WTC11 (cell line): ENCODE measurements around the gene CACNA2D3. TPM values are rescaled to one million over a fixed set of nuclear protein-coding genes. Genes with fewer than 3 reads are reported as not detected.
A peak's percentile ranks its signal among the peaks of the same experiment; 100 is the strongest.

ENCODE experiments used
- ATAC-seq: fragments of 200-7000 bp; cut with Tn5 transposase; 2 replicates; pipeline ENCODE4 v1.10.0; 2021; ENCODE audit warnings: mild to moderate bottlenecking, moderate library complexity
- CTCF ChIA-PET: fragments of 300-600 bp; sonication (Branson Sonifier 250); formaldehyde crosslinking; loops from one replicate; lab custom pipeline; 2021; ENCODE audit warnings: antibody characterized with exemption; lab: Charles Lee
- POLR2A ChIA-PET: fragments of 350-600 bp; sonication (Branson Sonifier 250); formaldehyde crosslinking; loops from one replicate; lab custom pipeline; 2021; ENCODE audit warnings: antibody characterized with exemption; lab: Charles Lee
- DNase-seq: peaks from one replicate; pipeline ENCODE4 v3.0.0; 2021; ENCODE audit warnings: low spot score
- H3K27ac Mint-ChIP-seq: 2 replicates; pipeline ENCODE4 v1.8.0; 2021; ENCODE audit warnings: mixed read lengths
- H3K27me3 Mint-ChIP-seq: 2 replicates; pipeline ENCODE4 v1.8.0; 2021; ENCODE audit warnings: low read depth, mild to moderate bottlenecking, moderate library complexity, mixed read lengths
- H3K36me3 Mint-ChIP-seq: 2 replicates; pipeline ENCODE4 v1.8.0; 2021; ENCODE audit warnings: mixed read lengths
- H3K4me1 Mint-ChIP-seq: 2 replicates; pipeline ENCODE4 v1.8.0; 2022; ENCODE audit warnings: mixed read lengths
- H3K4me3 Mint-ChIP-seq: 2 replicates; pipeline ENCODE4 v1.8.0; 2021; ENCODE audit warnings: mild to moderate bottlenecking, moderate library complexity, mixed read lengths
- H3K9me3 Mint-ChIP-seq: 2 replicates; pipeline ENCODE4 v1.8.0; 2021; ENCODE audit warnings: mixed read lengths
- CREB1 ChIP-seq: sonication (generic); formaldehyde crosslinking; IDR thresholded peaks from 2 replicates; pipeline ENCODE4 v1.8.0; 2023; ENCODE audit warnings: mild to moderate bottlenecking, missing genetic modification reagents
- CREM ChIP-seq: sonication (generic); formaldehyde crosslinking; IDR thresholded peaks from 2 replicates; pipeline ENCODE4 v1.8.1; 2022; ENCODE audit warnings: mild to moderate bottlenecking, missing genetic modification reagents, moderate library complexity
- EMX1 ChIP-seq: fragments of 250-450 bp; sonication (Bioruptor Pico); IDR thresholded peaks from 2 replicates; pipeline ENCODE4 v1.8.0; 2021; ENCODE audit warnings: mild to moderate bottlenecking
- GABPB1 ChIP-seq: sonication (generic); formaldehyde crosslinking; IDR thresholded peaks from 2 replicates; pipeline ENCODE4 v1.8.1; 2023; ENCODE audit warnings: mild to moderate bottlenecking, missing genetic modification reagents
- KAT7 ChIP-seq: sonication (generic); formaldehyde crosslinking; IDR thresholded peaks from 2 replicates; pipeline ENCODE4 v1.8.1; 2023; ENCODE audit warnings: missing genetic modification reagents, mild to moderate bottlenecking, borderline replicate concordance
- MYBL2 ChIP-seq: sonication (generic); formaldehyde crosslinking; IDR thresholded peaks from 2 replicates; pipeline ENCODE4 v1.8.1; 2023; ENCODE audit warnings: mild to moderate bottlenecking, moderate library complexity, missing genetic modification reagents
- NFYB ChIP-seq: sonication (generic); formaldehyde crosslinking; conservative IDR thresholded peaks from 2 replicates; pipeline ENCODE4 v1.8.0; 2022; ENCODE audit warnings: low read depth, missing genetic modification reagents
- OVOL2 ChIP-seq: fragments of 250-450 bp; sonication (Bioruptor Pico); IDR thresholded peaks from 2 replicates; pipeline ENCODE4 v1.9.0; 2021; ENCODE audit warnings: mild to moderate bottlenecking, borderline replicate concordance
- SOX15 ChIP-seq: fragments of 250-450 bp; sonication (Bioruptor Pico); IDR thresholded peaks from 2 replicates; pipeline ENCODE4 v1.9.0; 2021; ENCODE audit warnings: mild to moderate bottlenecking
- ZBTB21 ChIP-seq: sonication (generic); formaldehyde crosslinking; IDR thresholded peaks from 2 replicates; pipeline ENCODE4 v1.8.1; 2023; ENCODE audit warnings: mild to moderate bottlenecking, missing genetic modification reagents, borderline replicate concordance
- ZNF138 ChIP-seq: sonication (generic); formaldehyde crosslinking; conservative IDR thresholded peaks from 2 replicates; pipeline ENCODE4 v1.8.1; 2022; ENCODE audit warnings: mild to moderate bottlenecking, moderate library complexity, missing genetic modification reagents
- total RNA-seq: library from RNA; stranded (reverse); gene quantifications from 3 replicates; pipeline ENCODE4 v1.2.3, GENCODE V29; 2021
- TF ChIP-seq, protein P1 (sequence below): sonication (generic); formaldehyde crosslinking; IDR thresholded peaks from 2 replicates; pipeline ENCODE4 v1.8.0; 2023; ENCODE audit warnings: missing genetic modification reagents, mild to moderate bottlenecking, borderline replicate concordance
- TF ChIP-seq, protein P2 (sequence below): sonication (generic); formaldehyde crosslinking; IDR thresholded peaks from 2 replicates; pipeline ENCODE4 v1.8.1; 2022; ENCODE audit warnings: low read depth, missing genetic modification reagents, borderline replicate concordance
- TF ChIP-seq, protein P3 (sequence below): sonication (generic); formaldehyde crosslinking; IDR thresholded peaks from 2 replicates; pipeline ENCODE4 v1.8.0; 2023; ENCODE audit warnings: missing genetic modification reagents
- TF ChIP-seq, protein P4 (sequence below): fragments of 250-450 bp; sonication (Bioruptor Pico); IDR thresholded peaks from 2 replicates; pipeline ENCODE4 v1.9.0; 2021; ENCODE audit warnings: mild to moderate bottlenecking
- TF ChIP-seq, protein P5 (sequence below): sonication (generic); formaldehyde crosslinking; IDR thresholded peaks from 2 replicates; pipeline ENCODE4 v1.8.1; 2022; ENCODE audit warnings: missing genetic modification reagents, borderline replicate concordance
- TF ChIP-seq, protein P6 (sequence below): sonication (generic); formaldehyde crosslinking; conservative IDR thresholded peaks from 2 replicates; pipeline ENCODE4 v1.8.1; 2022; ENCODE audit warnings: mild to moderate bottlenecking, missing genetic modification reagents
- TF ChIP-seq, protein P7 (sequence below): sonication (generic); formaldehyde crosslinking; IDR thresholded peaks from 2 replicates; pipeline ENCODE4 v1.8.1; 2023; ENCODE audit warnings: mild to moderate bottlenecking, moderate library complexity, missing genetic modification reagents
- TF ChIP-seq, protein P8 (sequence below): fragments of 250-450 bp; sonication (Bioruptor Pico); conservative IDR thresholded peaks from 2 replicates; pipeline ENCODE4 v1.9.0; 2021; ENCODE audit warnings: mild to moderate bottlenecking

CACNA2D3 gene
- total RNA-seq, 1 experiment from 2014 or later = 5.0 TPM

DNA sequence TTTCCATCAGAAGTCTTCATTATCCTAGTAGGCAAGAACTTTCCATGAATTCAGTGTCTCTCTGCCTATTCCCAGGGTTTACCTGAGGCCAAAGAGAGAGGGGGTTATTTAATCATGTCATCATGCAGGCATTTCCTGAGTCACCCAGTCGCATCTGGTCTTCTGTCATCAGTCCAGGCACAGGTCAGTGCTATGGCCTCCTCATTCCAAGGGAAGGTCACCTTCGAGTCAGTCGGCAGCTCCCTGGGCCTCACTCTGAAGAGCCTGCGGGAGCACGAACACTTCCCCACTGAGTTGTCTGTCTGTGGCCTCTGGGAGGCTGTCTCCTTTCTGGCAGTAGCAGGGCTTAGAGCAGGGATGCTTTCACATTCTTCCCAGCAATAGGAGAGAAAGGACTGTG, 831.7 kb downstream of the CACNA2D3 start (continued):
- TF ChIP-seq, protein P1, sequence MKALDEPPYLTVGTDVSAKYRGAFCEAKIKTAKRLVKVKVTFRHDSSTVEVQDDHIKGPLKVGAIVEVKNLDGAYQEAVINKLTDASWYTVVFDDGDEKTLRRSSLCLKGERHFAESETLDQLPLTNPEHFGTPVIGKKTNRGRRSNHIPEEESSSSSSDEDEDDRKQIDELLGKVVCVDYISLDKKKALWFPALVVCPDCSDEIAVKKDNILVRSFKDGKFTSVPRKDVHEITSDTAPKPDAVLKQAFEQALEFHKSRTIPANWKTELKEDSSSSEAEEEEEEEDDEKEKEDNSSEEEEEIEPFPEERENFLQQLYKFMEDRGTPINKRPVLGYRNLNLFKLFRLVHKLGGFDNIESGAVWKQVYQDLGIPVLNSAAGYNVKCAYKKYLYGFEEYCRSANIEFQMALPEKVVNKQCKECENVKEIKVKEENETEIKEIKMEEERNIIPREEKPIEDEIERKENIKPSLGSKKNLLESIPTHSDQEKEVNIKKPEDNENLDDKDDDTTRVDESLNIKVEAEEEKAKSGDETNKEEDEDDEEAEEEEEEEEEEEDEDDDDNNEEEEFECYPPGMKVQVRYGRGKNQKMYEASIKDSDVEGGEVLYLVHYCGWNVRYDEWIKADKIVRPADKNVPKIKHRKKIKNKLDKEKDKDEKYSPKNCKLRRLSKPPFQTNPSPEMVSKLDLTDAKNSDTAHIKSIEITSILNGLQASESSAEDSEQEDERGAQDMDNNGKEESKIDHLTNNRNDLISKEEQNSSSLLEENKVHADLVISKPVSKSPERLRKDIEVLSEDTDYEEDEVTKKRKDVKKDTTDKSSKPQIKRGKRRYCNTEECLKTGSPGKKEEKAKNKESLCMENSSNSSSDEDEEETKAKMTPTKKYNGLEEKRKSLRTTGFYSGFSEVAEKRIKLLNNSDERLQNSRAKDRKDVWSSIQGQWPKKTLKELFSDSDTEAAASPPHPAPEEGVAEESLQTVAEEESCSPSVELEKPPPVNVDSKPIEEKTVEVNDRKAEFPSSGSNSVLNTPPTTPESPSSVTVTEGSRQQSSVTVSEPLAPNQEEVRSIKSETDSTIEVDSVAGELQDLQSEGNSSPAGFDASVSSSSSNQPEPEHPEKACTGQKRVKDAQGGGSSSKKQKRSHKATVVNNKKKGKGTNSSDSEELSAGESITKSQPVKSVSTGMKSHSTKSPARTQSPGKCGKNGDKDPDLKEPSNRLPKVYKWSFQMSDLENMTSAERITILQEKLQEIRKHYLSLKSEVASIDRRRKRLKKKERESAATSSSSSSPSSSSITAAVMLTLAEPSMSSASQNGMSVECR (CRISPR knock-in tag) = no peak
- TF ChIP-seq, protein P2, sequence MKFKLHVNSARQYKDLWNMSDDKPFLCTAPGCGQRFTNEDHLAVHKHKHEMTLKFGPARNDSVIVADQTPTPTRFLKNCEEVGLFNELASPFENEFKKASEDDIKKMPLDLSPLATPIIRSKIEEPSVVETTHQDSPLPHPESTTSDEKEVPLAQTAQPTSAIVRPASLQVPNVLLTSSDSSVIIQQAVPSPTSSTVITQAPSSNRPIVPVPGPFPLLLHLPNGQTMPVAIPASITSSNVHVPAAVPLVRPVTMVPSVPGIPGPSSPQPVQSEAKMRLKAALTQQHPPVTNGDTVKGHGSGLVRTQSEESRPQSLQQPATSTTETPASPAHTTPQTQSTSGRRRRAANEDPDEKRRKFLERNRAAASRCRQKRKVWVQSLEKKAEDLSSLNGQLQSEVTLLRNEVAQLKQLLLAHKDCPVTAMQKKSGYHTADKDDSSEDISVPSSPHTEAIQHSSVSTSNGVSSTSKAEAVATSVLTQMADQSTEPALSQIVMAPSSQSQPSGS (CRISPR knock-in tag) = no peak
- no peak for TF ChIP-seq KAT7 (CRISPR knock-in tag)
- no peak for TF ChIP-seq CREB1 (CRISPR knock-in tag)

DNA sequence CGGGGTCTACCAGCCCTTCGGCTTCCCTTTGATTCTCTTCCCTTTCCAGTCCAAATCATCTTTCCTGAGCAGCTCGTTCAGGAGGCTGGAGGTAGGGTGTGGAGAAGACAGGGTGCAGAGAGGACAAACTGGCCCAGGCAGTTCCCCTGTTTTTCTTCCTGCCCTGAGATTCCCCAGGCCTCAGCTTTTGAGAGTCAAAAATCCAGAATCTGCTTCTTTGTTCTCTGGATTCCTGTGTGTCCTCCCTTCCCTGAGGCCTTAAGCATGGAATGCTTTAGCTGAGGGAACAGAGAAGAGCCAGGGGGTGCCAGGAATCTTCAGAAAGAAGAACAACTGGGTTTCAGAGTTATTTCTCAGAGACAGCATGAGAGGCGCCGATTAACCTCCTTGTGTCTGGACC, 832.2 kb downstream of the CACNA2D3 start:
- H3K27ac Mint-ChIP-seq = peak overlapping the region; percentile 82
- POLR2A ChIA-PET = no interaction called here
- TF ChIP-seq ZNF138 (CRISPR knock-in tag) (no peak), GABPB1 (CRISPR knock-in tag) (no peak), SOX15 (CRISPR knock-in tag) (no peak)
- TF ChIP-seq, protein P3, sequence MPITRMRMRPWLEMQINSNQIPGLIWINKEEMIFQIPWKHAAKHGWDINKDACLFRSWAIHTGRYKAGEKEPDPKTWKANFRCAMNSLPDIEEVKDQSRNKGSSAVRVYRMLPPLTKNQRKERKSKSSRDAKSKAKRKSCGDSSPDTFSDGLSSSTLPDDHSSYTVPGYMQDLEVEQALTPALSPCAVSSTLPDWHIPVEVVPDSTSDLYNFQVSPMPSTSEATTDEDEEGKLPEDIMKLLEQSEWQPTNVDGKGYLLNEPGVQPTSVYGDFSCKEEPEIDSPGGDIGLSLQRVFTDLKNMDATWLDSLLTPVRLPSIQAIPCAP (CRISPR knock-in tag) = no peak
- TF ChIP-seq, protein P4, sequence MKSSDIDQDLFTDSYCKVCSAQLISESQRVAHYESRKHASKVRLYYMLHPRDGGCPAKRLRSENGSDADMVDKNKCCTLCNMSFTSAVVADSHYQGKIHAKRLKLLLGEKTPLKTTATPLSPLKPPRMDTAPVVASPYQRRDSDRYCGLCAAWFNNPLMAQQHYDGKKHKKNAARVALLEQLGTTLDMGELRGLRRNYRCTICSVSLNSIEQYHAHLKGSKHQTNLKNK (CRISPR knock-in tag) = no peak
- TF ChIP-seq, protein P5, sequence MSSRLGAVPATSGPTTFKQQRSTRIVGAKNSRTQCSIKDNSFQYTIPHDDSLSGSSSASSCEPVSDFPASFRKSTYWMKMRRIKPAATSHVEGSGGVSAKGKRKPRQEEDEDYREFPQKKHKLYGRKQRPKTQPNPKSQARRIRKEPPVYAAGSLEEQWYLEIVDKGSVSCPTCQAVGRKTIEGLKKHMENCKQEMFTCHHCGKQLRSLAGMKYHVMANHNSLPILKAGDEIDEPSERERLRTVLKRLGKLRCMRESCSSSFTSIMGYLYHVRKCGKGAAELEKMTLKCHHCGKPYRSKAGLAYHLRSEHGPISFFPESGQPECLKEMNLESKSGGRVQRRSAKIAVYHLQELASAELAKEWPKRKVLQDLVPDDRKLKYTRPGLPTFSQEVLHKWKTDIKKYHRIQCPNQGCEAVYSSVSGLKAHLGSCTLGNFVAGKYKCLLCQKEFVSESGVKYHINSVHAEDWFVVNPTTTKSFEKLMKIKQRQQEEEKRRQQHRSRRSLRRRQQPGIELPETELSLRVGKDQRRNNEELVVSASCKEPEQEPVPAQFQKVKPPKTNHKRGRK = no peak
- TF ChIP-seq, all 79 proteins: peak for 0
- H3K9me3 Mint-ChIP-seq = no peaks in the 10 kb centered on the region
- H3K4me3 Mint-ChIP-seq = no peak overlapping the region
- H3K36me3 Mint-ChIP-seq = no peaks in the 10 kb centered on the region
- H3K4me1 Mint-ChIP-seq = peaks cover 31% of the 10 kb centered on the region
- ATAC-seq (peak; percentile 70), DNase-seq (no peak)
- no peaks in the 10 kb centered on the region for H3K27me3 Mint-ChIP-seq
- CTCF ChIA-PET = interaction anchor here (1.4 kb wide), 1 partner anchor 46 kb away, joined by 4 read pairs; no protein-coding TSS in a partner anchor

DNA sequence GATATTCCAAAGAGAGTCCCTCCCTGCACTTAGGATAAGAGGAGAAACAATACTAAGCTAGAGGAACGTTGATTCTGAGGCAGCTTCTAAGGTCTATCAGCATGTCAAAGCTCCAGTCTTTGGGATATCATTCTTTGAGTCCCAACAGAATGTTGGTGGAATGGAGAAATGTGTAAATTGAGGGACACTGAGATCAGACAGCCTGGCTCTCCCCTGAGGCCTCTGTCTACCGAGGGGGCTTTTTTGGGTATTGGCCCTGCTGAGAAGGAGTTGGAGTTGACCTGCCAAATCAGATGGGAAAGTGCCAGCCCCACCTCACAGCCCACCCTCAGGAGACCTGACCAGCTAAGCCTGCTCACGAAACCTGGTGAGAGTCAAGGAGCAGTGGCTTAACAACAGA, 833.1 kb downstream of the CACNA2D3 start:
- H3K9me3 Mint-ChIP-seq = no peaks in the 10 kb centered on the region
- CTCF ChIA-PET = interaction anchor here (1.4 to 1.8 kb wide), 2 partner anchors 45 to 450 kb away, joined by 4 read pairs; no protein-coding TSS in a partner anchor
- TF ChIP-seq, protein P6, sequence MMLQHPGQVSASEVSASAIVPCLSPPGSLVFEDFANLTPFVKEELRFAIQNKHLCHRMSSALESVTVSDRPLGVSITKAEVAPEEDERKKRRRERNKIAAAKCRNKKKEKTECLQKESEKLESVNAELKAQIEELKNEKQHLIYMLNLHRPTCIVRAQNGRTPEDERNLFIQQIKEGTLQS (CRISPR knock-in tag) = no peak
- TF ChIP-seq ZBTB21 (CRISPR knock-in tag) (no peak), NFYB (CRISPR knock-in tag) (no peak), MYBL2 (CRISPR knock-in tag) (no peak), EMX1 (CRISPR knock-in tag) (no peak), OVOL2 (CRISPR knock-in tag) (no peak), CREM (no peak)
- TF ChIP-seq, protein P7, sequence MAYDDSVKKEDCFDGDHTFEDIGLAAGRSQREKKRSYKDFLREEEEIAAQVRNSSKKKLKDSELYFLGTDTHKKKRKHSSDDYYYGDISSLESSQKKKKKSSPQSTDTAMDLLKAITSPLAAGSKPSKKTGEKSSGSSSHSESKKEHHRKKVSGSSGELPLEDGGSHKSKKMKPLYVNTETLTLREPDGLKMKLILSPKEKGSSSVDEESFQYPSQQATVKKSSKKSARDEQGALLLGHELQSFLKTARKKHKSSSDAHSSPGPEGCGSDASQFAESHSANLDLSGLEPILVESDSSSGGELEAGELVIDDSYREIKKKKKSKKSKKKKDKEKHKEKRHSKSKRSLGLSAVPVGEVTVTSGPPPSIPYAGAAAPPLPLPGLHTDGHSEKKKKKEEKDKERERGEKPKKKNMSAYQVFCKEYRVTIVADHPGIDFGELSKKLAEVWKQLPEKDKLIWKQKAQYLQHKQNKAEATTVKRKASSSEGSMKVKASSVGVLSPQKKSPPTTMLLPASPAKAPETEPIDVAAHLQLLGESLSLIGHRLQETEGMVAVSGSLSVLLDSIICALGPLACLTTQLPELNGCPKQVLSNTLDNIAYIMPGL (CRISPR knock-in tag) = no peak
- TF ChIP-seq, protein P8, sequence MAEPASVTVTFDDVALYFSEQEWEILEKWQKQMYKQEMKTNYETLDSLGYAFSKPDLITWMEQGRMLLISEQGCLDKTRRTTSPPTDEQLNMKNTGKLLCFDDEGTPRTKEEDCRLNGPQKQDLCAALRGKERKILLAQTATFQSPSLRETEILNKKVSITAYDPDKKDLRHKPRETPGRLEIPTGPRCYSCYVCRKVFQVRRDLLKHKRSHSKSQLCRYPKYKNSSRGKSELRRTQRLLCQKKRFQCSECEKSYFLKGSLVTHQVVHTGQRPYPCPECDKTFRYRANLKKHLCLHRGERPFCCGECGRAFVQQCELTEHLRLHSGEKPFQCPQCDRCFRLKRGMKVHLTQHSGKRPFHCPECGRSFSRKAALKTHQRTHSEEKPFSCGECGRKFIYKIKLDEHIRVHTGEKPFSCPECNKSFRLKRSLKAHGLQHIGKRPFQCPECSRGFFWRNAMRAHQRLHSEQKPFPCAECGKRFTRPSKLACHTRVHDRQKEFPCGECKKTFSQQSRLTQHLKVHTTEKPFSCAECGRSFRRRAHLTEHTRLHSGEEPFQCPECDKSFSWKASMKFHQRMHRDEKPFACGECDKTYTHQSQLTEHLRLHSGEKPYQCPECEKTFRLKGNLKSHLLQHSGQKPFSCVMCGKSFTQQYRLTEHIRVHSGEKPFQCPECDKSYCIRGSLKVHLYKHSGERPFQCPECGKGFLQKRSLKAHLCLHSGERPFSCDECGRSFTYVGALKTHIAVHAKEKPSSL = no peak
- TF ChIP-seq, protein P3 (CRISPR knock-in tag) = no peak

More for the DNA sequence above, 833.1 kb downstream of the CACNA2D3 start:
- no peak for DNase-seq
- POLR2A ChIA-PET = no interaction called here
- no peaks in the 10 kb centered on the region for H3K36me3 Mint-ChIP-seq
- H3K4me1 Mint-ChIP-seq = peaks cover 40% of the 10 kb centered on the region
- no peak; the same call in 1 of the 2 replicates for ATAC-seq
- no peaks in the 10 kb centered on the region for H3K27me3 Mint-ChIP-seq
- 0 out of 2 replicates have a peak overlapping the region, but pooled peaks have one; percentile 26 for H3K27ac Mint-ChIP-seq
- H3K4me3 Mint-ChIP-seq = no peak overlapping the region
